ENCODE data around the gene FIBP. TPM values are rescaled to one million over a fixed set of nuclear protein-coding genes. Genes with fewer than 3 reads are reported as not detected.
"Not testable (repeated sequence)": the region's sequence is repeated elsewhere in the genome, so short reads cannot be mapped to it uniquely, and the experiment has no call there.

FIBP gene
- total and polyA plus RNA-seq, 2 donors from 2014 or later, result 58.0 to 105 TPM

DNA sequence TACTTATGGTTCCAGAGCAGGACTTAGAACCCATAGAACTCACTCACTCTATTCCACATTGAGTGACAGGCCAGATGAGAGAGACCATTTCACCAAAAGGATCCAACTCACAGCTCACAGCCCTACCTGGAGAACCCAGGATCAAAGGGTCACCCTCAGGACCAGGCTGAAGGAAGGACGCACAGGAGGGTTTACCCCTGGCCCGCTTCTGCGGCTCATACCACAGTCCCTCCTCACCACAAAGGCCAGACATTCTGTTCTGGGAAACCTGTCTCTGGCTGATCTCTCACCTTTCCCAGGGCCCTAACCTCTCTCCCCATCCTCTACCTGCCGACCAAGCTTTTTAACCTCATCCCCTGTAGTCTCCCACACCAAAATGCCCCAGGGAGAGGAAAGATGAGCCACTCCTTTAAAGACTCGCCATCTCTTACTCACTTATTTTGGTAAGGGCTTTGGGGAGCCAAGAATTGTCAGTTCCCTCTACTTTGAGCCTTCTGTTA lies 7.3 kb upstream of the FIBP start:
- FAIRE-seq, result no peak
- H3K36me3 ChIP-seq (ENCODE audit: control insufficient read depth in 2 of 3, insufficient read depth in 3 of 3, low read length in 3 of 3), result no peaks in the 10 kb centered on the region
- H3K27me3 ChIP-seq (ENCODE audit: control insufficient read depth, insufficient read depth, low read length), result peaks cover 12% of the 10 kb centered on the region
- H3K27ac ChIP-seq (ENCODE audit: low read depth in 2 of 2, low read length in 2 of 2), result no peak overlapping the region
- intact Hi-C loops (cut with DNase I), result no loop called here
- H3K4me3 ChIP-seq (ENCODE audit: low read length in 3 of 3), result no peak overlapping the region
- peaks cover 0 to 21% (median 3%) of the 10 kb centered on the region in 3 donors for H3K4me1 ChIP-seq (ENCODE audit: control insufficient read depth in 2 of 3, insufficient read depth in 2 of 3, low read depth in 1 of 3, low read length in 3 of 3)
- no peak for DNase-seq
- no peak overlapping the region for H3K9ac ChIP-seq (ENCODE audit: low read length in 3 of 3)
- H3K9me3 ChIP-seq (ENCODE audit: control insufficient read depth in 2 of 3, insufficient read depth in 1 of 3, low read length in 3 of 3), result no peaks in the 10 kb centered on the region
- TF ChIP-seq, protein P1, sequence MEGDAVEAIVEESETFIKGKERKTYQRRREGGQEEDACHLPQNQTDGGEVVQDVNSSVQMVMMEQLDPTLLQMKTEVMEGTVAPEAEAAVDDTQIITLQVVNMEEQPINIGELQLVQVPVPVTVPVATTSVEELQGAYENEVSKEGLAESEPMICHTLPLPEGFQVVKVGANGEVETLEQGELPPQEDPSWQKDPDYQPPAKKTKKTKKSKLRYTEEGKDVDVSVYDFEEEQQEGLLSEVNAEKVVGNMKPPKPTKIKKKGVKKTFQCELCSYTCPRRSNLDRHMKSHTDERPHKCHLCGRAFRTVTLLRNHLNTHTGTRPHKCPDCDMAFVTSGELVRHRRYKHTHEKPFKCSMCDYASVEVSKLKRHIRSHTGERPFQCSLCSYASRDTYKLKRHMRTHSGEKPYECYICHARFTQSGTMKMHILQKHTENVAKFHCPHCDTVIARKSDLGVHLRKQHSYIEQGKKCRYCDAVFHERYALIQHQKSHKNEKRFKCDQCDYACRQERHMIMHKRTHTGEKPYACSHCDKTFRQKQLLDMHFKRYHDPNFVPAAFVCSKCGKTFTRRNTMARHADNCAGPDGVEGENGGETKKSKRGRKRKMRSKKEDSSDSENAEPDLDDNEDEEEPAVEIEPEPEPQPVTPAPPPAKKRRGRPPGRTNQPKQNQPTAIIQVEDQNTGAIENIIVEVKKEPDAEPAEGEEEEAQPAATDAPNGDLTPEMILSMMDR (IDR thresholded peaks at IDR 0.05; ENCODE audit: borderline replicate concordance, extremely low read depth, insufficient read depth), result no peak

DNA sequence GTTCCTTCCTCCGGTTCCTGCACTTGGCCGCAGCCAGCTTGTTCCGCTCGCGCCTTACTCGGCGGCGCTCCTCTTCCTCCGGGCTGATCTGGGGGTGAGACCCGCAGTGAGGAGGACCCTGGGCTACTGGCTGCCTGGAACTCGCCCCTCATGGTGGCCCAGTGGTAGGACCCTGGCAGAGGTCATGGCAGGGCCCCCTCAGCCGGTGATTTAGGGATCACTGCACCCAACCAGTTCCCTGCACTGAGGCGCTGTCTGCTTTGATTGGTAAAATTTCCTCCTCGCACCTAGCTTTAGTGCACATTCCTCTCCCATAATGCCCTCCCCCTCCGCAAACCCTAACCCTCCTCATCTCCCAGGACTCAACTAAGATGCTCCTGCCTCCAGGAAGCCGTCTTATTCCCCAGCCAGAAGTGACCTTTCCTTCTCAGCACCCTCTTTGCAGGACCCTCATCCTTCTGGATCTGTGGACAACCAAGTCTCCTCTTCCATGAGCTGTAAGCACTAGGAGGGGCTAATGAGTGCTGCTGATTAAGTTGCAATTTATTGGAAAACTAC lies 5.8 kb upstream of the FIBP start:
- peaks cover 8% of the 10 kb centered on the region for H3K27me3 ChIP-seq (ENCODE audit: control insufficient read depth, insufficient read depth, low read length)
- H3K4me3 ChIP-seq (ENCODE audit: low read length in 3 of 3), result no peak overlapping the region
- no peak overlapping the region for H3K9ac ChIP-seq (ENCODE audit: low read length in 3 of 3)
- no peaks in the 10 kb centered on the region for H3K9me3 ChIP-seq (ENCODE audit: control insufficient read depth in 2 of 3, insufficient read depth in 1 of 3, low read length in 3 of 3)
- H3K27ac ChIP-seq (ENCODE audit: low read depth in 2 of 2, low read length in 2 of 2), result peak overlapping the region in 1 of 2 donors; percentile 82
- DNase-seq (peak in 1 of 5 donors; percentile 86), FAIRE-seq (no peak)
- TF ChIP-seq, protein P1 (IDR thresholded peaks at IDR 0.05; ENCODE audit: borderline replicate concordance, extremely low read depth, insufficient read depth), result no peak
- intact Hi-C loops (cut with DNase I), result no loop called here
- peaks cover 0 to 23% (median 0%) of the 10 kb centered on the region in 3 donors for H3K4me1 ChIP-seq (ENCODE audit: control insufficient read depth in 2 of 3, insufficient read depth in 2 of 3, low read depth in 1 of 3, low read length in 3 of 3)
- no peaks in the 10 kb centered on the region for H3K36me3 ChIP-seq (ENCODE audit: control insufficient read depth in 2 of 3, insufficient read depth in 3 of 3, low read length in 3 of 3)

DNA sequence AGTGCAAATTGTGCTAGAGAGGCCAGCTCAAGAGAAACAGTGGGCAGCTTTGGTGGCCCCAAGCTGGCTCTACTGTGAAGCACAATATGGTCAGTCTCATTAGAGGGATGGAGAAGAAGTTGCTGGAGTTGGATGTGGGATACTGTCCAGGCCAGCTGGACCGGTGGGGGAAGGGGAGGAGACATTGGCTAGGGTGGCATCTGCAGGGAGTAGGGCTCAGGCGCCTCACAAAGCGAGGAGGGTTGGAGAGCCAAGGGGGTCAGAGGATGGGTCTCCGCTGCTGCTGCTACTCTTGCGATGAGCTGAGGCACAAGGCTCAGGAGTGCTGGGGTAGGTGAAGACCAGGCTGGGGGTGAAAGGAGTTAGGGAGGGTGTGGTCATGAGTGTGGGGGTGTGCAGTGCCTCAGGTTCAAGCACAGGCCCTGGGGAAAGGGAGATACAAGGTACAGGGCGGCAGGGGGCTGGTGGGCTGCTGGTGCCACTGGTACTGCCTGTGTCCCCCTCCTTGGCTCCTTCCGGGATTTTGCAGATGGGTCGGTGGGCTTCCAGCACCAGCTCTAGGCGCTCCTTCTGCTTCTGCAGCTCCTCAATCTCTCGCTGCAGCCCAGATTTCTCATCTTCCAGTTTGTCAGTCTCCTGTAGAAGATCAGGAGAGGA lies 4.5 kb upstream of the FIBP start:
- peak overlapping the region in 1 of 2 donors; percentile 17 for H3K27ac ChIP-seq (ENCODE audit: low read depth in 2 of 2, low read length in 2 of 2)
- TF ChIP-seq, protein P1 (IDR thresholded peaks at IDR 0.05; ENCODE audit: borderline replicate concordance, extremely low read depth, insufficient read depth), result no peak
- FAIRE-seq (no peak), DNase-seq (peak in 1 of 5 donors; percentile 50)
- H3K36me3 ChIP-seq (ENCODE audit: control insufficient read depth in 2 of 3, insufficient read depth in 3 of 3, low read length in 3 of 3), result no peaks in the 10 kb centered on the region
- H3K27me3 ChIP-seq (ENCODE audit: control insufficient read depth, insufficient read depth, low read length), result no peaks in the 10 kb centered on the region
- no peak overlapping the region for H3K9ac ChIP-seq (ENCODE audit: low read length in 3 of 3)
- intact Hi-C loops (cut with DNase I), result no loop called here
- no peaks in the 10 kb centered on the region for H3K9me3 ChIP-seq (ENCODE audit: control insufficient read depth in 2 of 3, insufficient read depth in 1 of 3, low read length in 3 of 3)
- peaks cover 0 to 30% (median 0%) of the 10 kb centered on the region in 3 donors for H3K4me1 ChIP-seq (ENCODE audit: control insufficient read depth in 2 of 3, insufficient read depth in 2 of 3, low read depth in 1 of 3, low read length in 3 of 3)
- peak overlapping the region in 1 of 3 donors; percentile 71 for H3K4me3 ChIP-seq (ENCODE audit: low read length in 3 of 3)

DNA sequence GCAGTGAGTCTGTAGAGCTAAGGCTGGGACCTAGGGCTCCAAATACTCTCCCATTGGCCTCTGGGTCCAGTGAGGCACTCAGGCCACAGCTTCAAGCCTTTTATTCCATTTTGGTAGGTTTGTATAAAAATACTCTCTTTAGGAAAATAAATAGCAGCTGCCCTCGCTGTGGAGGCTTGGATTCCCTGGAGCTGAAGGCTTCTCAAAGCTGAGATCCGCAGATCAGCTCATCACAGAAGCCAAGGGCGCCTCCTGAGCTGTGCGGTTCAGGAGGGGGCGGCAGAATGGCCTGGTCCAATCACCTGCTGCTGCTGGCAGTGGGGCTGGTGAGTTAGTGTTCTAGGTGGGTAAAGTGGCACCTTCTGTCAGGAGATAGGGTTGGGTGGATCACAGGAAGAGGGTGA lies 3.9 kb upstream of the FIBP start:
- FAIRE-seq; H3K27me3 ChIP-seq (ENCODE audit: control insufficient read depth, insufficient read depth, low read length); intact Hi-C loops (cut with DNase I); H3K9me3 ChIP-seq (ENCODE audit: control insufficient read depth in 2 of 3, insufficient read depth in 1 of 3, low read length in 3 of 3); H3K36me3 ChIP-seq (ENCODE audit: control insufficient read depth in 2 of 3, insufficient read depth in 3 of 3, low read length in 3 of 3): not testable (repeated sequence)
- Histone ChIP-seq H3K27ac (ENCODE audit: low read depth in 2 of 2, low read length in 2 of 2) (peak overlapping the region; percentile 32 to 76), H3K4me3 (ENCODE audit: low read length in 3 of 3) (peak overlapping the region; percentile 16 to 71 (median 47)), H3K4me1 (ENCODE audit: control insufficient read depth in 2 of 3, insufficient read depth in 2 of 3, low read depth in 1 of 3, low read length in 3 of 3) (peaks cover 0 to 35% (median 4%) of the 10 kb centered on the region in 3 donors), H3K9ac (ENCODE audit: low read length in 3 of 3) (peak overlapping the region in 1 of 3 donors; percentile 55)
- peak in 1 of 5 donors; percentile 44 for DNase-seq
